A673 (cell line): ENCODE results near the gene SEC23A. TPM values are rescaled to one million over a fixed set of nuclear protein-coding genes. Genes with fewer than 3 reads are reported as not detected.
A peak's percentile ranks its signal among the peaks of the same experiment; 100 is the strongest.
"Not testable (repeated sequence)": the region's sequence is repeated elsewhere in the genome, so short reads cannot be mapped to it uniquely, and the experiment has no call there.

Experiments
- BruUV-seq: library from RNA; stranded (reverse); fragments of 400-500 nt; replicated peaks from 2 replicates; lab custom pipeline; 2021; lab: Mats Ljungman, UMichigan
- CTCF ChIA-PET: fragments of 300-600 bp; sonication (Branson Sonifier 250); formaldehyde crosslinking; loops from one replicate; lab custom pipeline; 2022; ENCODE audit warnings: antibody characterized with exemption; lab: Charles Lee
- POLR2A ChIA-PET: fragments of 300-600 bp; sonication (Branson Sonifier 250); formaldehyde crosslinking; loops from one replicate; lab custom pipeline; 2022; ENCODE audit warnings: antibody characterized with exemption; ENCODE audit not compliant: low non-redundant PET; lab: Charles Lee
- DNase-seq: peaks from one replicate; pipeline ENCODE4 v3.0.0-alpha.2; 2015; ENCODE audit warnings: low spot score
- H3K27ac ChIP-seq: fragments of 200-600 bp; sonication (generic); 2 replicates; pipeline ENCODE4 v1.5.1; 2016; ENCODE audit warnings: mixed run types, low read depth, mild to moderate bottlenecking, mixed read lengths, antibody characterized with exemption, low read length; ENCODE audit not compliant: poor library complexity, severe bottlenecking
- H3K27me3 ChIP-seq: fragments of 200-600 bp; sonication (generic); replicated peaks from 2 replicates; pipeline ENCODE4 v1.6.1; 2017; ENCODE audit warnings: mixed run types, low read depth, mild to moderate bottlenecking, mixed read lengths, antibody characterized with exemption, low read length; ENCODE audit not compliant: insufficient read depth, poor library complexity
- H3K36me3 ChIP-seq: fragments of 200-600 bp; sonication (generic); 2 replicates; pipeline ENCODE4 v1.6.1; 2016; ENCODE audit warnings: mixed run types, mild to moderate bottlenecking, mixed read lengths, antibody characterized with exemption, low read length; ENCODE audit not compliant: insufficient read depth, poor library complexity, severe bottlenecking
- H3K4me1 ChIP-seq: fragments of 200-600 bp; sonication (generic); 2 replicates; pipeline ENCODE4 v1.6.1; 2017; ENCODE audit warnings: mixed run types, mild to moderate bottlenecking, mixed read lengths, antibody characterized with exemption, low read length; ENCODE audit not compliant: insufficient read depth, poor library complexity, severe bottlenecking
- H3K4me3 ChIP-seq: fragments of 200-600 bp; sonication (generic); 2 replicates; pipeline ENCODE4 v1.5.1; 2016; ENCODE audit warnings: low read depth, mixed run types, mild to moderate bottlenecking, mixed read lengths, low read length; ENCODE audit not compliant: poor library complexity, severe bottlenecking
- H3K9me3 ChIP-seq: fragments of 200-600 bp; sonication (generic); 2 replicates; pipeline ENCODE4 v1.6.1; 2016; ENCODE audit warnings: mixed run types, low read depth, mild to moderate bottlenecking, mixed read lengths, antibody characterized with exemption, low read length; ENCODE audit not compliant: poor library complexity, severe bottlenecking
- EZH2 ChIP-seq: fragments of 200-600 bp; sonication (generic); IDR thresholded peaks from 2 replicates; pipeline ENCODE4 v1.6.1; 2017; ENCODE audit warnings: borderline replicate concordance, low read depth, mild to moderate bottlenecking, mixed read lengths, antibody characterized with exemption, low read length; ENCODE audit not compliant: poor library complexity, severe bottlenecking
- intact Hi-C: fragments of 100-400 bp; cut with micrococcal nuclease; formaldehyde crosslinking; loops from one replicate; pipeline ENCODE4 v1.10.0; 2022; ENCODE audit not compliant: unreplicated experiment
- total RNA-seq: library from RNA; stranded (reverse); gene quantifications from 2 replicates; pipeline ENCODE4 v1.2.3, GENCODE V29; 2021
- TF ChIP-seq, protein P1 (sequence below): fragments of 300-800, 200-600 bp; sonication (generic); conservative IDR thresholded peaks from 2 replicates; pipeline ENCODE4 v1.5.1; 2017; ENCODE audit warnings: low read depth, mild to moderate bottlenecking, antibody characterized with exemption, low read length, moderate library complexity, mixed read lengths

The SEC23A gene
- total RNA-seq, 1 experiment from 2014 or later = 61.9 TPM

- Histone ChIP-seq H3K27me3 (no peaks in the 10 kb centered on the region), H3K36me3 (no peaks in the 10 kb centered on the region), H3K9me3 (no peaks in the 10 kb centered on the region), H3K4me3 (peak overlapping the region; percentile 73), H3K27ac (peak overlapping the region; percentile 92), H3K4me1 (no peaks in the 10 kb centered on the region)
- POLR2A ChIA-PET = interaction anchor here (0.5 kb wide), 1 partner anchor 9 kb away, joined by 6 read pairs; no protein-coding TSS in a partner anchor
- intact Hi-C loops = no loop called here
- DNase-seq = peak; percentile 10
- CTCF ChIA-PET = no interaction called here
- TF ChIP-seq, protein P1, sequence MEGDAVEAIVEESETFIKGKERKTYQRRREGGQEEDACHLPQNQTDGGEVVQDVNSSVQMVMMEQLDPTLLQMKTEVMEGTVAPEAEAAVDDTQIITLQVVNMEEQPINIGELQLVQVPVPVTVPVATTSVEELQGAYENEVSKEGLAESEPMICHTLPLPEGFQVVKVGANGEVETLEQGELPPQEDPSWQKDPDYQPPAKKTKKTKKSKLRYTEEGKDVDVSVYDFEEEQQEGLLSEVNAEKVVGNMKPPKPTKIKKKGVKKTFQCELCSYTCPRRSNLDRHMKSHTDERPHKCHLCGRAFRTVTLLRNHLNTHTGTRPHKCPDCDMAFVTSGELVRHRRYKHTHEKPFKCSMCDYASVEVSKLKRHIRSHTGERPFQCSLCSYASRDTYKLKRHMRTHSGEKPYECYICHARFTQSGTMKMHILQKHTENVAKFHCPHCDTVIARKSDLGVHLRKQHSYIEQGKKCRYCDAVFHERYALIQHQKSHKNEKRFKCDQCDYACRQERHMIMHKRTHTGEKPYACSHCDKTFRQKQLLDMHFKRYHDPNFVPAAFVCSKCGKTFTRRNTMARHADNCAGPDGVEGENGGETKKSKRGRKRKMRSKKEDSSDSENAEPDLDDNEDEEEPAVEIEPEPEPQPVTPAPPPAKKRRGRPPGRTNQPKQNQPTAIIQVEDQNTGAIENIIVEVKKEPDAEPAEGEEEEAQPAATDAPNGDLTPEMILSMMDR = no peak
- no peak for TF ChIP-seq EZH2
- BruUV-seq = TSS peak; percentile 50
Observed at GRCh38 chr14:39102265-39102968, 618 bp downstream of the SEC23A start.

GRCh38 chr14:39099748-39100147 is 3.3 kb downstream of the SEC23A start:
- TSS peak; percentile 10 for BruUV-seq
- no peak overlapping the region for H3K27ac ChIP-seq
- POLR2A ChIA-PET = no interaction called here
- no peak for DNase-seq
- no peak overlapping the region for H3K4me3 ChIP-seq
- H3K9me3 ChIP-seq = no peaks in the 10 kb centered on the region
- TF ChIP-seq, protein P1 = no peak
- no peak for TF ChIP-seq EZH2
- peaks cover 4% of the 10 kb centered on the region for H3K36me3 ChIP-seq
- intact Hi-C loops = no loop called here
- no peaks in the 10 kb centered on the region for H3K4me1 ChIP-seq
- H3K27me3 ChIP-seq = no peaks in the 10 kb centered on the region
- CTCF ChIA-PET = no interaction called here

GRCh38 chr14:39099215-39099614 is 3.8 kb downstream of the SEC23A start:
- intact Hi-C loops, CTCF ChIA-PET, H3K4me3 ChIP-seq, DNase-seq, H3K4me1 ChIP-seq, H3K36me3 ChIP-seq, H3K27ac ChIP-seq, POLR2A ChIA-PET, H3K27me3 ChIP-seq, BruUV-seq, H3K9me3 ChIP-seq: not testable (repeated sequence)

GRCh38 chr14:39097159-39097558 is 5.9 kb downstream of the SEC23A start:
- CTCF ChIA-PET = no interaction called here
- no peak for DNase-seq
- H3K9me3 ChIP-seq = no peaks in the 10 kb centered on the region
- POLR2A ChIA-PET = no interaction called here
- no peak for TF ChIP-seq EZH2
- TF ChIP-seq, protein P1 = no peak
- no peaks in the 10 kb centered on the region for H3K27me3 ChIP-seq
- intact Hi-C loops = no loop called here
- H3K4me3 ChIP-seq = no peak overlapping the region
- no TSS peak for BruUV-seq
- no peaks in the 10 kb centered on the region for H3K4me1 ChIP-seq
- no peak overlapping the region for H3K27ac ChIP-seq
- peaks cover 20% of the 10 kb centered on the region for H3K36me3 ChIP-seq
